MM.1S (cell line): Measurements from ENCODE around the gene FGD6.

Experiments used
- DNase-seq: peaks from one replicate; pipeline ENCODE4 v3.0.0-alpha.2; 2015
- H2AFZ ChIP-seq: fragments of 300-600 bp; sonication (generic); 2 replicates; pipeline ENCODE4 v1.6.0; 2016; ENCODE audit warnings: antibody characterized with exemption, low read length
- H3F3A ChIP-seq: fragments of 300-600 bp; sonication (generic); 2 replicates; pipeline ENCODE4 v1.6.1; 2016; ENCODE audit warnings: mild to moderate bottlenecking, antibody characterized with exemption, low read length, moderate library complexity, mixed read lengths; ENCODE audit not compliant: insufficient read depth
- H3K27ac ChIP-seq: fragments of 300-600 bp; sonication (generic); 2 replicates; pipeline ENCODE4 v1.5.1; 2016; ENCODE audit warnings: mild to moderate bottlenecking, low read length
- H3K27me3 ChIP-seq: fragments of 300-600 bp; sonication (generic); replicated peaks from 2 replicates; pipeline ENCODE4 v1.6.0; 2016; ENCODE audit warnings: low read length; ENCODE audit not compliant: insufficient read depth
- H3K36me3 ChIP-seq: fragments of 300-600 bp; sonication (generic); replicated peaks from 2 replicates; pipeline ENCODE4 v1.6.1; 2016; ENCODE audit warnings: mild to moderate bottlenecking, low read length, mixed read lengths; ENCODE audit not compliant: insufficient read depth
- H3K4me1 ChIP-seq: fragments of 300-600 bp; sonication (generic); 2 replicates; pipeline ENCODE4 v1.6.1; 2016; ENCODE audit warnings: low read length, mixed read lengths
- H3K4me2 ChIP-seq: fragments of 300-600 bp; sonication (generic); 2 replicates; pipeline ENCODE4 v1.6.0; 2016; ENCODE audit warnings: low read depth, low read length
- H3K4me3 ChIP-seq: fragments of 300-600 bp; sonication (generic); 2 replicates; pipeline ENCODE4 v1.5.1; 2016; ENCODE audit warnings: low read length, mixed read lengths
- H3K79me2 ChIP-seq: fragments of 300-600 bp; sonication (generic); 2 replicates; pipeline ENCODE4 v1.6.1; 2016; ENCODE audit warnings: mixed run types, low read length, mixed read lengths
- H3K9ac ChIP-seq: fragments of 300-600 bp; sonication (generic); 2 replicates; pipeline ENCODE4 v1.6.1; 2016; ENCODE audit warnings: low read length, mixed read lengths
- H3K9me2 ChIP-seq: fragments of 300-600 bp; sonication (generic); replicated peaks from 2 replicates; pipeline ENCODE4 v1.6.1; 2016; ENCODE audit warnings: mild to moderate bottlenecking, low read length, mixed read lengths; ENCODE audit not compliant: insufficient read depth
- H3K9me3 ChIP-seq: fragments of 300-600 bp; sonication (generic); replicated peaks from 2 replicates; pipeline ENCODE4 v1.6.1; 2016; ENCODE audit warnings: mild to moderate bottlenecking, low read length, mixed read lengths; ENCODE audit not compliant: insufficient read depth
- H4K20me1 ChIP-seq: fragments of 300-600 bp; sonication (generic); 2 replicates; pipeline ENCODE4 v1.6.1; 2016; ENCODE audit warnings: mild to moderate bottlenecking, low read length, moderate library complexity, mixed read lengths; ENCODE audit not compliant: insufficient read depth
- EZH2 ChIP-seq: fragments of 300-600 bp; sonication (generic); optimal IDR thresholded peaks from 2 replicates; pipeline ENCODE3; 2017; ENCODE audit warnings: low read depth, mild to moderate bottlenecking, antibody characterized with exemption, low read length, mixed read lengths
- EZH2phosphoT487 ChIP-seq: fragments of 300-600 bp; sonication (generic); IDR thresholded peaks from 2 replicates; pipeline ENCODE4 v1.6.1; 2018; ENCODE audit warnings: antibody characterized with exemption, low read length
- TF ChIP-seq, protein P1 (sequence below): fragments of 300-600 bp; sonication (generic); IDR thresholded peaks from 2 replicates; pipeline ENCODE4 v1.5.1; 2016; ENCODE audit warnings: antibody characterized with exemption, low read length, mixed read lengths

Gene FGD6

DNA sequence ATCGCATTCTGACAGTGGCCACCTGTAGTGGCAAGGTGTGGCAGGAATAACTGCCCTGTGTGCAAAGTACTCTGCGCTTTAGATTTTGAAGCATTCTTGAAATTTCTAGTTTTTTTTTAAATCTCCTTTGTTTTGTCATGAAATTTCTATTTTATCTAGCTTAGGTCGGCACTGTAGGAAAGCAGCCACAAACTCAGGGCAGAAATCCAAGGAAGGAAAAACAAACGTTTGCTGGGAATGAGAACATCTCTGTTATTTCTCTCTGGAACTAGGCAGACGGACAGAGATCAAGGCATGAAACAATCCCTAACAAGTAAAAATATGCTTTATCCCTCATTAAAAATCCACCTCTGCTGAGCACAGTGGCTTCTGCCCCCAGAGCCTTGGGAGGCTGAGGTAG lies 142.5 kb downstream of the FGD6 start:
- no peak overlapping the region for H3K9ac ChIP-seq
- H3K27me3 ChIP-seq, result no peaks in the 10 kb centered on the region
- no peak overlapping the region for H3K4me2 ChIP-seq
- H3K36me3 ChIP-seq, result no peaks in the 10 kb centered on the region
- no peaks in the 10 kb centered on the region for H3K9me2 ChIP-seq
- H3F3A ChIP-seq, result 0 out of 2 replicates have a peak, but pooled peaks cover 5% of the 10 kb centered on the region
- H2AFZ ChIP-seq, result no peak overlapping the region
- H3K4me1 ChIP-seq, result no peaks in the 10 kb centered on the region
- H3K27ac ChIP-seq, result no peak overlapping the region
- TF ChIP-seq EZH2phosphoT487 (no peak), EZH2 (no peak)
- TF ChIP-seq, protein P1, sequence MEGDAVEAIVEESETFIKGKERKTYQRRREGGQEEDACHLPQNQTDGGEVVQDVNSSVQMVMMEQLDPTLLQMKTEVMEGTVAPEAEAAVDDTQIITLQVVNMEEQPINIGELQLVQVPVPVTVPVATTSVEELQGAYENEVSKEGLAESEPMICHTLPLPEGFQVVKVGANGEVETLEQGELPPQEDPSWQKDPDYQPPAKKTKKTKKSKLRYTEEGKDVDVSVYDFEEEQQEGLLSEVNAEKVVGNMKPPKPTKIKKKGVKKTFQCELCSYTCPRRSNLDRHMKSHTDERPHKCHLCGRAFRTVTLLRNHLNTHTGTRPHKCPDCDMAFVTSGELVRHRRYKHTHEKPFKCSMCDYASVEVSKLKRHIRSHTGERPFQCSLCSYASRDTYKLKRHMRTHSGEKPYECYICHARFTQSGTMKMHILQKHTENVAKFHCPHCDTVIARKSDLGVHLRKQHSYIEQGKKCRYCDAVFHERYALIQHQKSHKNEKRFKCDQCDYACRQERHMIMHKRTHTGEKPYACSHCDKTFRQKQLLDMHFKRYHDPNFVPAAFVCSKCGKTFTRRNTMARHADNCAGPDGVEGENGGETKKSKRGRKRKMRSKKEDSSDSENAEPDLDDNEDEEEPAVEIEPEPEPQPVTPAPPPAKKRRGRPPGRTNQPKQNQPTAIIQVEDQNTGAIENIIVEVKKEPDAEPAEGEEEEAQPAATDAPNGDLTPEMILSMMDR, result no peak
- H3K4me3 ChIP-seq, result no peak overlapping the region
- H4K20me1 ChIP-seq, result no peaks in the 10 kb centered on the region
- H3K79me2 ChIP-seq, result peaks cover 36% of the 10 kb centered on the region
- H3K9me3 ChIP-seq, result no peaks in the 10 kb centered on the region
- no peak for DNase-seq

DNA sequence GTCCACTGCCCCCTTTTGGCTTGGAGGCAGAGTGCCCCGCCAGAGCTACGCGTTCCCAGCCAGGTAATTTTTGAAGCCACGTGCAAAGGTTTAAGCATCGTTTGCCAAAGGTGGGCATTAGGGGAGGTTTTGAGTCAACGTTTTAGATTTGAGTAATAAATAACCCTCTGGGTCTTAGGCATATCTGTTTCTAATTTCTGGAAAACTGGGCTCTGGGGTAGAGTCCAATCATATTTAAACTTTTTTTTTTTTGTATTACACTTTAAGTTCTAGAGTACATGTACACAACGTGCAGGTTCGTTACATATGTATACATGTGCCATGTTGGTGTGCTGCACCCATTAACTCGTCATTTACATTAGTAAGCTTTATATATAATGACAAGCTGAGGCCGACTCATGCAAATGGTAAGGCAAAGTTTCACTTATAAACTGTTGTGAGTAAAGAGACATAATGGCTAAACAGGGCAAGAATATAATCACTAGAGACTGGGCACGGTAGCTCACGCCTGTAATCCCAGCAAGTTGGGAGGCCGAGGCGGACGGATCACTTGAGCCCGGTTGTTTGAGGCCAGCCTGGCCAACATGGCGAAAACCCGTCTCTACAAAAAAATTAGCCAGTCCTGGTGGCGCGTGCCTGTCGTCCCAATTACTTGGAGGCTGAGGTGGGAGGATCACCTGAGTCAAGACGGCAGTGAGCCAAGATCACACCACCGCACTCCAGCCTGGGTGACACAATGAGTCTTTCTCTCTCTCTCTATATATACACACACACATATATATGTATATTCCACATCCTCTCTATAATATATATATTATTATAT lies 143.4 kb downstream of the FGD6 start:
- Histone ChIP-seq H3K4me2 (peak overlapping the region; percentile 51), H3K9me3 (no peaks in the 10 kb centered on the region), H4K20me1 (no peaks in the 10 kb centered on the region), H3K9me2 (no peaks in the 10 kb centered on the region), H3K27me3 (no peaks in the 10 kb centered on the region), H2AFZ (peak overlapping the region; percentile 68), H3F3A (0 out of 2 replicates have a peak, but pooled peaks cover 5% of the 10 kb centered on the region), H3K4me3 (no peak overlapping the region), H3K79me2 (peaks cover 44% of the 10 kb centered on the region), H3K36me3 (no peaks in the 10 kb centered on the region), H3K27ac (no peak overlapping the region), H3K4me1 (no peaks in the 10 kb centered on the region), H3K9ac (no peak overlapping the region)
- TF ChIP-seq EZH2phosphoT487 (no peak), EZH2 (no peak)
- TF ChIP-seq, protein P1, result peak; percentile 83
- DNase-seq, result no peak

DNA sequence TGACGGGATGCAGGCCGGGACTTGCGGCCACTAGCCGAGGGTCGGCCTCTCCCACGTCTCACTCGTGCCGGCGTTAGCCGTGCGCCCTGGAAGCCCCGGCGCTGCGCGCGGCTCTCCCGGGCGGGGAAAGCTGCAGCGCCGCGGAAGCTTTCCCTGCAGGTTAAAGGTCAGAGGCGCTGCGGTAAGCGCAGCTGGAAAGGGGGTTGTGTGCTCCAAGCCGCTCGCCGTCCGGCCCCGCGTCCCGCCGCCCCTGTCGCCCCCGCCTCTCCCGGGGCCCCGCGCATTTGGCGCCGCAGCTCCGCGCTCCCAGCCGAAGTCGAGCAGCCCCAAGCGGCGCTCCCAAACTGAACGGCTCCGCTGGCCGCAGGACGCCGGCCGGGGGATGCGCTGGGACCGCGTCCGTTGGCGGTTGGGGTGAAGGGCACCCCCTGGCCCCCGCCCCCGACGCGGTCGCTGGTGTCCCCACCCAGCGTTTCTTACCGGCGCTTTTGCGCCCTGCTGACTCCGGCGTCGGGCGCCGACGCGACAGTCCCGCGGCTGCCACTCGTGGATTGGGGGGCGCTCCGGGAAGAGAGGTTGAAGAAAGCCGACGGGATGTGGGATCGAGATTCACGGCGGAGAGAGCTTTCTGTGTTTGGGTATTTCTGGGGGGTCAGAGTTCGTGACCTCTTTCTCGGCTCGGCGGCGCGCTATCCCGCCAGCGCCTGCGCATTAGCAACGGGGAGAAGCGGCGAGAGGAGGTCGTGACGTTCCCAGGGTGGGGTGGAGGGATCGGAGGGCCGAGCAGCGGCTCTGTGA lies 144.2 kb downstream of the FGD6 start, which contains the start of gene NR2C1:
Gene NR2C1, minus strand, starts transcription at position 719 of the 798 bp plus-strand sequence. CDS start 6,234 bp downstream, outside the sequence.
- Histone ChIP-seq H3K4me2 (peak within 1 kb of the TSS; percentile 51), H2AFZ (peak within 1 kb of the TSS; percentile 98), H3K9me3 (no peaks in the 10 kb centered on the region), H3K4me3 (peak within 1 kb of the TSS; percentile 97), H3K9me2 (no peaks in the 10 kb centered on the region), H3F3A (0 out of 2 replicates have a peak, but pooled peaks cover 5% of the 10 kb centered on the region), H3K27ac (peak within 1 kb of the TSS; percentile 70; the same call in 1 of the 2 replicates), H3K27me3 (no peaks in the 10 kb centered on the region), H3K36me3 (no peaks in the 10 kb centered on the region), H3K4me1 (no peaks in the 10 kb centered on the region), H4K20me1 (no peaks in the 10 kb centered on the region), H3K9ac (peak within 1 kb of the TSS; percentile 79), H3K79me2 (peaks cover 50% of the 10 kb centered on the region)
- TF ChIP-seq EZH2phosphoT487 (no peak), EZH2 (no peak)
- TF ChIP-seq, protein P1, result no peak
- DNase-seq, result peak; percentile 96
